Measurements from ENCODE around the gene FHIT.

Gene FHIT

GRCh38 chr3:60512506-60512905 is 738.7 kb downstream of the FHIT start:
- Histone ChIP-seq H3K36me3 (ENCODE audit: insufficient read depth, insufficient read length, low read length) (no peaks in the 10 kb centered on the region), H3K9ac (ENCODE audit: insufficient read length, low read depth) (no peak overlapping the region), H3K4me3 (ENCODE audit: insufficient read length, low read depth) (no peak overlapping the region), H3K9me3 (ENCODE audit: insufficient read depth, low read length) (no peaks in the 10 kb centered on the region), H3K27me3 (ENCODE audit: insufficient read depth, insufficient read length) (no peaks in the 10 kb centered on the region), H3K4me1 (ENCODE audit: insufficient read depth, insufficient read length) (no peaks in the 10 kb centered on the region)
- TF ChIP-seq YY1 (IDR thresholded peaks at IDR 0.05; ENCODE audit: insufficient read depth, insufficient read length) (no peak), SUZ12 (IDR thresholded peaks at IDR 0.05; ENCODE audit: extremely low read depth, insufficient read depth, insufficient read length) (no peak), ZNF274 (IDR thresholded peaks at IDR 0.05; ENCODE audit: low read depth, low read length) (no peak)
- DNase-seq (ENCODE audit: low read depth, low spot score) = no peak

DNA sequence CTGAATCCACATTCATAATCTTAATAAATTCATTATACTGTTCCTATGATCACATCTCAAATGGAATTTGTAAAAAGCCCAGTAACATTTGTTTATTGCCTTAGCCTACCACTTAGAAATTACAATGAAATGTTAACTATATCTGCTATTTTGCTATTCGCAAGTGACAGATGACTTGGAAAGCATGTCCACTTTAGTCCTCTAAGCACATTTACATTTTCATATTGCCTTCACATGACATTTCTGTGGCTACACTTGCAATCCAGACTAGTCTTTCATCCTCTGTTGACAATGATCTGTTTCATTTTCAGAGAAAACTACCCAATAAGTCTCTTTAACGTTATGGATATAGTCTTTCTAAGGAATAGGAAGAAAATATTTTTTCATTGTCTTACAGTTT is 741.8 kb downstream of the FHIT start:
- Histone ChIP-seq H3K4me3 (ENCODE audit: insufficient read length, low read depth) (no peak overlapping the region), H3K4me1 (ENCODE audit: insufficient read depth, insufficient read length) (no peaks in the 10 kb centered on the region), H3K9me3 (ENCODE audit: insufficient read depth, low read length) (no peaks in the 10 kb centered on the region), H3K9ac (ENCODE audit: insufficient read length, low read depth) (no peak overlapping the region), H3K27me3 (ENCODE audit: insufficient read depth, insufficient read length) (no peaks in the 10 kb centered on the region), H3K36me3 (ENCODE audit: insufficient read depth, insufficient read length, low read length) (no peaks in the 10 kb centered on the region)
- TF ChIP-seq YY1 (IDR thresholded peaks at IDR 0.05; ENCODE audit: insufficient read depth, insufficient read length) (no peak), SUZ12 (IDR thresholded peaks at IDR 0.05; ENCODE audit: extremely low read depth, insufficient read depth, insufficient read length) (no peak), ZNF274 (IDR thresholded peaks at IDR 0.05; ENCODE audit: low read depth, low read length) (no peak)
- no peak for DNase-seq (ENCODE audit: low read depth, low spot score)

DNA sequence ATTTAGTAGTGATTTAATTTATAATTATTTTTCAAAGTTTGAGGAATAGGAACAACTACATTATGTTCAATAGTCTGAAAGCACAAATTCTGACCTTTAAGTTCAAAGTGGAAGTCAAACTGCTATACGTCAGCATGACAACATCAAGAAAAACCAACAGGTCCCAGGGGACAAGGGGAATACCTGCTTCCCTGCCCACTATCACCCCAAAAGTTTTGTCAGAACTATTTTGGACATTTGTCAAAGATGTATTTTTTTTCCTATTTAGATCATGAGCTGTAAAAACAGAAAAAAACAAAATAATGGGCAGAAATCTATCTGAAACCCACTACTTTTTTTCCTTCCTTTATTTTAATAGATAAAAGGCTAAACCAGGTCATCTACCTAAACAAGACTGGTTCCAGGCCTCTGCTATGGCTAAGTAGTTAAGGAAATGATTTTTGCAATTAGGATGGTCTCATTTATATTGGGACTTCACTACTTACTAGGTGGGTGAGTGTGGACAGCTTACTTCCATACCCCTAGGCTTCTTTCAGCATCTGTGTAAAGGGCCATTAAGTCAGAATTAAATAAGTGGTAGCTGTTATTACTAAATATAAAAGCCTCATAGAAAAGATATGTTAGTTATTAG is 746.3 kb downstream of the FHIT start:
- H3K9me3 ChIP-seq (ENCODE audit: insufficient read depth, low read length) = no peaks in the 10 kb centered on the region
- TF ChIP-seq YY1 (IDR thresholded peaks at IDR 0.05; ENCODE audit: insufficient read depth, insufficient read length) (no peak), SUZ12 (IDR thresholded peaks at IDR 0.05; ENCODE audit: extremely low read depth, insufficient read depth, insufficient read length) (no peak), ZNF274 (IDR thresholded peaks at IDR 0.05; ENCODE audit: low read depth, low read length) (no peak)
- H3K4me1 ChIP-seq (ENCODE audit: insufficient read depth, insufficient read length) = no peaks in the 10 kb centered on the region
- no peak overlapping the region for H3K9ac ChIP-seq (ENCODE audit: insufficient read length, low read depth)
- H3K27me3 ChIP-seq (ENCODE audit: insufficient read depth, insufficient read length) = no peaks in the 10 kb centered on the region
- no peak overlapping the region for H3K4me3 ChIP-seq (ENCODE audit: insufficient read length, low read depth)
- no peak for DNase-seq (ENCODE audit: low read depth, low spot score)
- H3K36me3 ChIP-seq (ENCODE audit: insufficient read depth, insufficient read length, low read length) = no peaks in the 10 kb centered on the region

DNA sequence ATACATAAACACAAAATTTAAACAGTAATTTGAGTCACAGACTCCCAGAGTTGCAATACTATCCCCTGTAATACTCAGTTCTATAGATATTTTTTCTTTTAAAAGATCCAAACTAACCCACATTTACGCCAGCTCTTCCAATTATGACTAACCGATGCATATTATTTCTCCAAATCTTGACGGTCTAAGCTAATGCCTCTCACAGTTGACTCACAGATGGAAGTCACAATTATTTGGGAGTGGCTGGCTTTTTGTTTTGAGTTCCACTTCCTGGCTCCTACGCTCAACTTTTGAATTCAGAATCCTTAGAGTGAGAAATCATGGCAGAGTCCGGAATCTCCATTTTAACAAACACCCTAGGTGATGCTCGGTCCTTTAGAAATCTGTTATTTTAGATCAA is 749.9 kb downstream of the FHIT start:
- DNase-seq (ENCODE audit: low read depth, low spot score) = no peak
- H3K9me3 ChIP-seq (ENCODE audit: insufficient read depth, low read length) = no peaks in the 10 kb centered on the region

GRCh38 chr3:60497902-60498301 is 753.4 kb downstream of the FHIT start:
- no peak for TF ChIP-seq SUZ12 (IDR thresholded peaks at IDR 0.05; ENCODE audit: extremely low read depth, insufficient read depth, insufficient read length)
- no peak for TF ChIP-seq ZNF274 (IDR thresholded peaks at IDR 0.05; ENCODE audit: low read depth, low read length)
- TF ChIP-seq YY1 (IDR thresholded peaks at IDR 0.05; ENCODE audit: insufficient read depth, insufficient read length) = no peak
- H3K36me3 ChIP-seq (ENCODE audit: insufficient read depth, insufficient read length, low read length) = no peaks in the 10 kb centered on the region
- no peak overlapping the region for H3K9ac ChIP-seq (ENCODE audit: insufficient read length, low read depth)
- H3K4me1 ChIP-seq (ENCODE audit: insufficient read depth, insufficient read length) = no peaks in the 10 kb centered on the region
- no peaks in the 10 kb centered on the region for H3K9me3 ChIP-seq (ENCODE audit: insufficient read depth, low read length)
- no peak overlapping the region for H3K4me3 ChIP-seq (ENCODE audit: insufficient read length, low read depth)
- no peaks in the 10 kb centered on the region for H3K27me3 ChIP-seq (ENCODE audit: insufficient read depth, insufficient read length)
- no peak for DNase-seq (ENCODE audit: low read depth, low spot score)

More for the DNA sequence above, 749.9 kb downstream of the FHIT start:
- Histone ChIP-seq H3K4me3 (ENCODE audit: insufficient read length, low read depth) (no peak overlapping the region), H3K4me1 (ENCODE audit: insufficient read depth, insufficient read length) (no peaks in the 10 kb centered on the region), H3K9ac (ENCODE audit: insufficient read length, low read depth) (no peak overlapping the region), H3K36me3 (ENCODE audit: insufficient read depth, insufficient read length, low read length) (no peaks in the 10 kb centered on the region), H3K27me3 (ENCODE audit: insufficient read depth, insufficient read length) (no peaks in the 10 kb centered on the region)
- TF ChIP-seq YY1 (IDR thresholded peaks at IDR 0.05; ENCODE audit: insufficient read depth, insufficient read length) = no peak

GRCh38 chr3:60490992-60491391 is 760.3 kb downstream of the FHIT start:
- TF ChIP-seq ZNF274 (IDR thresholded peaks at IDR 0.05; ENCODE audit: low read depth, low read length) = no peak
- TF ChIP-seq YY1 (IDR thresholded peaks at IDR 0.05; ENCODE audit: insufficient read depth, insufficient read length) = no peak
- TF ChIP-seq SUZ12 (IDR thresholded peaks at IDR 0.05; ENCODE audit: extremely low read depth, insufficient read depth, insufficient read length) = no peak
- H3K4me1 ChIP-seq (ENCODE audit: insufficient read depth, insufficient read length) = no peaks in the 10 kb centered on the region
- no peaks in the 10 kb centered on the region for H3K9me3 ChIP-seq (ENCODE audit: insufficient read depth, low read length)
- no peaks in the 10 kb centered on the region for H3K27me3 ChIP-seq (ENCODE audit: insufficient read depth, insufficient read length)
- no peaks in the 10 kb centered on the region for H3K36me3 ChIP-seq (ENCODE audit: insufficient read depth, insufficient read length, low read length)
- no peak for DNase-seq (ENCODE audit: low read depth, low spot score)
- no peak overlapping the region for H3K4me3 ChIP-seq (ENCODE audit: insufficient read length, low read depth)
- no peak overlapping the region for H3K9ac ChIP-seq (ENCODE audit: insufficient read length, low read depth)

GRCh38 chr3:60475096-60475495 is 776.2 kb downstream of the FHIT start:
- DNase-seq (ENCODE audit: low read depth, low spot score) = no peak
- peaks cover 4% of the 10 kb centered on the region for H3K4me1 ChIP-seq (ENCODE audit: insufficient read depth, insufficient read length)
- H3K9ac ChIP-seq (ENCODE audit: insufficient read length, low read depth) = no peak overlapping the region
- TF ChIP-seq ZNF274 (IDR thresholded peaks at IDR 0.05; ENCODE audit: low read depth, low read length) (no peak), SUZ12 (IDR thresholded peaks at IDR 0.05; ENCODE audit: extremely low read depth, insufficient read depth, insufficient read length) (no peak), YY1 (IDR thresholded peaks at IDR 0.05; ENCODE audit: insufficient read depth, insufficient read length) (no peak)
- H3K27me3 ChIP-seq (ENCODE audit: insufficient read depth, insufficient read length) = no peaks in the 10 kb centered on the region
- no peaks in the 10 kb centered on the region for H3K36me3 ChIP-seq (ENCODE audit: insufficient read depth, insufficient read length, low read length)
- no peak overlapping the region for H3K4me3 ChIP-seq (ENCODE audit: insufficient read length, low read depth)
- H3K9me3 ChIP-seq (ENCODE audit: insufficient read depth, low read length) = no peaks in the 10 kb centered on the region
